A549 (cell line): ENCODE measurements around the gene EIF4G3.
"Not testable (repeated sequence)": the region's sequence is repeated elsewhere in the genome, so short reads cannot be mapped to it uniquely, and the experiment has no call there.

Experiments used
- POLR2A ChIP-seq: IDR thresholded peaks from 2 replicates; pipeline ENCODE4 v1.6.1; 2012; ENCODE audit warnings: mild to moderate bottlenecking, low read length
- TF ChIP-seq, protein P1 (sequence below): fragments of >200 bp; sonication (Bioruptor Twin); formaldehyde crosslinking; IDR thresholded peaks from 3 replicates; pipeline ENCODE4 v1.5.1; 2016

DNA sequence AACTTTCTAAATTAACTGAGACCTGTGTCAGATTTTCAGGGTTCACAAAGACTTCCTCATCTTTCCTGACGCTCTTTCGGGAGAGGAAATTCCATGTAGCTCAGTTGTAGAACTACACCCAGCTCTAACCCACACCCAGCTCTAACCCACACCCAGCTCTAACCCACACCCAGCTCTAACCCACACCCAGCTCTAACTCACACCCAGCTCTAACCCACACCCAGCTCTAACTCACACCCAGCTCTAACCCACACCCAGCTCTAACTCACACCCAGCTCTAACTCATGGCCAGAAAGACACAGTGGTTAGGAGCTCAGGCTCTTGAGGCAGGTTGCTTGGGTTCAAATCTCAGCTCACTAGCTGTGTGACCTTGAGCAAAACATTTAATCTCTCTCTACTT, 14.1 kb upstream of the EIF4G3 start:
- TF ChIP-seq POLR2A, result not testable (repeated sequence)
- TF ChIP-seq, protein P1, sequence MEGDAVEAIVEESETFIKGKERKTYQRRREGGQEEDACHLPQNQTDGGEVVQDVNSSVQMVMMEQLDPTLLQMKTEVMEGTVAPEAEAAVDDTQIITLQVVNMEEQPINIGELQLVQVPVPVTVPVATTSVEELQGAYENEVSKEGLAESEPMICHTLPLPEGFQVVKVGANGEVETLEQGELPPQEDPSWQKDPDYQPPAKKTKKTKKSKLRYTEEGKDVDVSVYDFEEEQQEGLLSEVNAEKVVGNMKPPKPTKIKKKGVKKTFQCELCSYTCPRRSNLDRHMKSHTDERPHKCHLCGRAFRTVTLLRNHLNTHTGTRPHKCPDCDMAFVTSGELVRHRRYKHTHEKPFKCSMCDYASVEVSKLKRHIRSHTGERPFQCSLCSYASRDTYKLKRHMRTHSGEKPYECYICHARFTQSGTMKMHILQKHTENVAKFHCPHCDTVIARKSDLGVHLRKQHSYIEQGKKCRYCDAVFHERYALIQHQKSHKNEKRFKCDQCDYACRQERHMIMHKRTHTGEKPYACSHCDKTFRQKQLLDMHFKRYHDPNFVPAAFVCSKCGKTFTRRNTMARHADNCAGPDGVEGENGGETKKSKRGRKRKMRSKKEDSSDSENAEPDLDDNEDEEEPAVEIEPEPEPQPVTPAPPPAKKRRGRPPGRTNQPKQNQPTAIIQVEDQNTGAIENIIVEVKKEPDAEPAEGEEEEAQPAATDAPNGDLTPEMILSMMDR, result not testable (repeated sequence)
